HAP-1 (cell line): Measurements from ENCODE around the gene CTSW.

Experiments used
- DNase-seq, 2 experiments: peaks; one replicate each; pipeline ENCODE4 v3.0.0-alpha.2; 2016 to 2020; ENCODE audit warnings: low spot score in 2 of 2
- H3K27me3 ChIP-seq: fragments of 250-450 bp; sonication (Bioruptor Pico); 2 replicates; pipeline ENCODE4 v1.5.1; 2020; ENCODE audit warnings: low read depth, mild to moderate bottlenecking, moderate library complexity
- H3K36me3 ChIP-seq: fragments of 250-450 bp; sonication (Bioruptor Pico); replicated peaks from 2 replicates; pipeline ENCODE4 v1.5.1; 2020; ENCODE audit warnings: mild to moderate bottlenecking
- H3K4me1 ChIP-seq: fragments of 250-450 bp; sonication (Bioruptor Pico); 2 replicates; pipeline ENCODE4 v1.5.1; 2020; ENCODE audit warnings: mild to moderate bottlenecking
- H3K4me3 ChIP-seq: fragments of 250-450 bp; sonication (Bioruptor Pico); 2 replicates; pipeline ENCODE4 v1.5.1; 2020; ENCODE audit warnings: mild to moderate bottlenecking, moderate library complexity
- H3K9me3 ChIP-seq: fragments of 250-450 bp; sonication (Bioruptor Pico); 2 replicates; pipeline ENCODE4 v1.5.1; 2020; ENCODE audit warnings: mild to moderate bottlenecking, moderate library complexity
- in situ Hi-C: fragments of 300-500 bp; cut with MboI; formaldehyde crosslinking; loops from 3 replicates; pipeline ENCODE4 v1.14.3; 2020; ENCODE audit warnings: low sequenced_read_pairs, inconsistent platforms, mixed read lengths

CTSW gene

GRCh38 chr11:65880844-65881421 lies 1.3 kb downstream of the CTSW start:
- peaks cover 2% of the 10 kb centered on the region; the same call in 1 of the 2 replicates for H3K4me1 ChIP-seq
- DNase-seq, result no peak
- H3K4me3 ChIP-seq, result no peak overlapping the region
- H3K9me3 ChIP-seq, result no peaks in the 10 kb centered on the region
- H3K27me3 ChIP-seq, result no peaks in the 10 kb centered on the region
- in situ Hi-C loops, result loop anchor here (5.0 kb wide), 1 partner anchor 106 kb away; no protein-coding TSS in a partner anchor
- peaks cover 38% of the 10 kb centered on the region for H3K36me3 ChIP-seq

- Histone ChIP-seq H3K4me3 (no peak overlapping the region), H3K9me3 (no peaks in the 10 kb centered on the region), H3K4me1 (peaks cover 3% of the 10 kb centered on the region), H3K27me3 (no peaks in the 10 kb centered on the region), H3K36me3 (peaks cover 48% of the 10 kb centered on the region)
- DNase-seq, result no peak
- in situ Hi-C loops, result loop anchor here (5.0 kb wide), 1 partner anchor 105 kb away; no protein-coding TSS in a partner anchor
These were observed 2.8 kb downstream of the CTSW start for GRCh38 chr11:65882120-65883057.

DNA sequence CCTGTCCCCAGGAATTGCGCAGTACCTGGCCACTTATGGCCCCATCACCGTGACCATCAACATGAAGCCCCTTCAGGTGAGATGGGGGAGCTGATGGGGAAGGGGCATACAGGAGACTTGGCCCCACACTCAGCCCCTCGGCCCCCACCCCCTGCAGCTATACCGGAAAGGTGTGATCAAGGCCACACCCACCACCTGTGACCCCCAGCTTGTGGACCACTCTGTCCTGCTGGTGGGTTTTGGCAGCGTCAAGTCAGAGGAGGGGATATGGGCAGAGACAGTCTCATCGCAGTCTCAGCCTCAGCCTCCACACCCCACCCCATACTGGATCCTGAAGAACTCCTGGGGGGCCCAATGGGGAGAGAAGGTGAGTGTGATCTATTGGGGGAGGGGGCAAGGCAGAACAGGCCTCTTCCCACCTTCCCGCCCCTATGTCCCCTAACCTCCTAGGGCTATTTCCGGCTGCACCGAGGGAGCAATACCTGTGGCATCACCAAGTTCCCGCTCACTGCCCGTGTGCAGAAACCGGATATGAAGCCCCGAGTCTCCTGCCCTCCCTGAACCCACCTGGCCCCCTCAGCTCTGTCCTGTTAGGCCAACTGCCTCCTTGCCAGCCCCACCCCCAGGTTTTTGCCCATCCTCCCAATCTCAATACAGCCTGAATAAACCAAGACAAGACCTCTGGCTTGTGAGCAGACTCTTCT lies 3.6 kb downstream of the CTSW start:
- Histone ChIP-seq H3K4me3 (no peak overlapping the region), H3K27me3 (no peaks in the 10 kb centered on the region), H3K36me3 (peaks cover 48% of the 10 kb centered on the region), H3K9me3 (no peaks in the 10 kb centered on the region), H3K4me1 (peaks cover 7% of the 10 kb centered on the region)
- in situ Hi-C loops, result loop anchor here (5.0 kb wide), 1 partner anchor 104 kb away; no protein-coding TSS in a partner anchor
- no peak for DNase-seq

DNA sequence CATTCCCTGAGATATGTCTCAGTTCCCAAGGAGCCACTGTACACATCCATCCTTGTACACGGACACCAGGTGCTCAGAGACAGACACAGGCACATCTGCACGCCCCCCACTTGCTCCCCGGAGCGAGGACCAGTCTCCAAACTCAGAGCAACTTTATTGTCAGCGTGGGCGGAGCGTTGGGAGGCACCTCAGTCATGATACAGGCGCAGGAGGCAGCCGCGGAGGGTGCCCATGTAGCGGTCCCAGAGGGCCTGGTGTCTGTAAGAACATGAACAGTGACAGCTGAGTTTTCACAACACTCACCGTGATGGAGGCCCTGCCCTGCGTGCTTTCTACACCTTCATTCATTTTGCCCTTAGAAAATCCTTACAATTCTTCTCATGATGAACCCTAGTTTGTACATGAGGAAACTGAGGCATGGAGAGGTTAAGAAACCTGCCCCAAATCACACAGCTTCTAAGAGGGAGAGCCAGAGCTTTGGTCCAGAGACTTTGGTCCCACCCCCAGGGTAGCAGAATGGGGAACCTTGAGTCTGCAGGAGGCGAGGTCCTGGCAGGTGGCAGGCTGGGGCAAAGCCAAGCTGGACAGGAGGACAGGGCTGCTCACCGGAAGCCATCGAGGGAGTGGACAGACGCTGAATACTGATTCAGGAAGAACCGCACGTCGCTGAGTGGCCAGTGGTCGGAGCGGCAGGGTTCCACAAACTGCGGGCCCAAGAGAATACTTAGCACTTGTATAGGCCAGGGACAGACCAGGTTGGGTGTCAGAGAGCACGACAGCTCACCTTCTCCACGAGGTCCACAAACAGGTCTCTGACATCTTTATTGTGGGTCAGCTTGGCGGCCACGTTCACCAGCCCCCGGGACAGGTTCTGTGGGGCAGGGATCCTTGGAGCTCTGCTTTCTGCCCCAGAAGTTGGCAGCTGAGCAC lies 4.4 kb downstream of the CTSW start:
- peaks cover 48% of the 10 kb centered on the region for H3K36me3 ChIP-seq

GRCh38 chr11:65884716-65885092 lies 5.1 kb downstream of the CTSW start:
- in situ Hi-C loops, result loop anchor here (5.0 kb wide), 1 partner anchor 103 kb away; no protein-coding TSS in a partner anchor
- peaks cover 48% of the 10 kb centered on the region for H3K36me3 ChIP-seq
- H3K4me1 ChIP-seq, result peaks cover 18% of the 10 kb centered on the region
- H3K9me3 ChIP-seq, result no peaks in the 10 kb centered on the region
- no peaks in the 10 kb centered on the region for H3K27me3 ChIP-seq
- H3K4me3 ChIP-seq, result no peak overlapping the region
- peak; percentile 63 to 87 for DNase-seq

More for the DNA sequence above, 4.4 kb downstream of the CTSW start:
- no peak for DNase-seq
- Histone ChIP-seq H3K27me3 (no peaks in the 10 kb centered on the region), H3K4me1 (peaks cover 12% of the 10 kb centered on the region), H3K9me3 (no peaks in the 10 kb centered on the region), H3K4me3 (no peak overlapping the region)
- in situ Hi-C loops, result loop anchor here (5.0 kb wide), 1 partner anchor 103 kb away; no protein-coding TSS in a partner anchor

DNA sequence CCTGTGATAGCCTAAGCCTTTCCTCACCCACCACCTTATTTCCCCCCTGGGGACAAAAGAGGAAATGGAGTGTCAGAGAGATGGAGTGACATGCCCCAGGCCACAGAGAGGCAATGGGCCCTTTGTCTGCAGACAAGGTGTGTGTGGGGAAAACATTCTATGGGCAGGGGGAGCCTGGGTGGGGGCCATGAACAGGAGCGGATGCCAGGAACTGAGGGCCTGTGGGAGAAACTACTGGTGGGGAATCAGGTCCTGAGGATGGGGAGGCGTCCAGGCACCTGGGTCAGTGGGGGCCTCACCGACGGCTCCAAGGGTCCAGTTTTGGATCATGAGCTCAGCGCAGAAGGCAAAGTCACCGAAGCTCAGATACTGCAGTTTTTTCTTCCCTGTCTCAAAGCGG lies 5.6 kb downstream of the CTSW start:
- H3K9me3 ChIP-seq, result no peaks in the 10 kb centered on the region
- H3K36me3 ChIP-seq, result peaks cover 48% of the 10 kb centered on the region
- no peaks in the 10 kb centered on the region for H3K27me3 ChIP-seq
- H3K4me1 ChIP-seq, result peaks cover 23% of the 10 kb centered on the region
- in situ Hi-C loops, result no loop called here
- no peak overlapping the region for H3K4me3 ChIP-seq
- no peak for DNase-seq

DNA sequence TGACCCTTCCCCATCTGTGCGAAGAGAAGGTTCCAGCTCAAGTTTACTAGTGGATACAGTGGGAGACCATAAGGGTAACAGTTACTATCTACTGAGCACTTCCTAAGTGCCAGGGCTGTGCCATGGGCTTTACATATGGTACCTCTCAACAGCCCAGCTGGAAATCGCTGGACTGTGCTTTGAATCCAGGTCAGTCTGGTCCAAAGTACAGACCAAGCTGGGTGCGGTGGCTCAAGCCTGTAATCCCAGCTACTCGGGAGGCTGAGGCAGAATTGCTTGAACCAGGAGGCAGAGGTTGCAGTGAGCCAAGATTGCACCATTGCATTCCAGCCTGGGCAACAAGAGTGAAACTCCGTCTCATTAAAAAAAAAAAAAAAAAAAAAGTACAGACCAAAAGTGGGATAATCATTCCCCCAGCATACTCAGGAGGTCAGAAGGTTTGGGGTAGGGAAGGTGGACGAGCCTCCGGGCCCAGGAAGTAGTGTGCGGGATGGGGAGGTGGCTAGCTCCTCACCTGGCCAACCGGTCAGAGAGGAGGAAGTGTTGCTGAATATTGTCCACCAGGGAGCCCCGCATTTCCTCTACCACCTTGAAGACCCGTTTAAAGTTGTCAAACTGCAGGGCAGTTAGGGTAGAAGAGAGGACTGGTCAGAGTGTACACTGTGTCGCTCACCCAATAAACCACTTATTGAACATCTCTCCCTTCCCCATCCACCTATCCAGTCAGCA lies 6.3 kb downstream of the CTSW start:
- in situ Hi-C loops, result no loop called here
- Histone ChIP-seq H3K9me3 (no peaks in the 10 kb centered on the region), H3K4me3 (no peak overlapping the region), H3K27me3 (no peaks in the 10 kb centered on the region), H3K36me3 (peaks cover 52% of the 10 kb centered on the region), H3K4me1 (peaks cover 24% of the 10 kb centered on the region)
- DNase-seq, result no peak

DNA sequence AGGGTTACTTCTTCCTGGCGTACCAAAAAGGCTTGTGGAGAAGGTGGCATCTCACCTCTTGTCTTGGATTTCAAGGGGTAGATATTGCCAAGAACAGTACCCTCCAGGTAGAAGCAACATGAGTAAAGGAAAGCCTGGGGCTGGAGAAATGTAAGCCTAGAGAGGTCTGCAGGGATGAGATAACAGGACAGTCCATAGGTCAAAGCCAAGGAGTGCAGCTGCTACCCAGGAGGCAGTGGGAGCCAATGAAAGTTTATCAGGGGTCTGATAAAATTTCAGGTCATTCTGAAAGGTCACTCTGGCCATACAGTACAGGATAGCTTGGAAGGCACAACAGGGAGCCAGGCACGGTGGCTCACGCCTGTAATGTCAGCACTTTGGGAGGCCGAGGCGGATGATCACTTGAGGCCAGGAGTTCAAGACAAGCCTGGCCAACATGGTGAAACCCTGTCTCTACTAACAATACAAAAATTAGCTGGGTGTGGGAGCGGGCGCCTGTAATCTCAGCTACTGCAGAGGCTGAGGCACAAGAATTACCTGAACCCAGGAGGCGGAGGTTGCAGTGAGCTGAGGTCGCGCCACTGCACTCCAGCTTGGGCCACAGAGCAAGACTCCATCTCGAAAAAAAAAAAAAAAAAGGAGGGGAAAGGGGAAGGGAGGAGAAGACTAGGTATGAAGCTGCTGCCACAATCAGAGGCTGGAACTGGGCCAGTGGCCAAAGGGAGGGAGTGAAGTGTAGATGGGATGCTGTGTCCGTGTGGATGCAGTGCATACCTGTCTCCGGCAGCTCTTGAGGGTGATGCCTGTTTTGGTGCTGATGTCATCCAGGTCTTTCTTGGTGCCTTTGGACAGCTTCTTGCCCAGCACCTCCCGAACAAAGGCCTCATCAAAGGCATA lies 7.4 kb downstream of the CTSW start:
- H3K9me3 ChIP-seq, result no peaks in the 10 kb centered on the region
- H3K4me3 ChIP-seq, result peak overlapping the region; percentile 87
- H3K36me3 ChIP-seq, result peaks cover 60% of the 10 kb centered on the region
- in situ Hi-C loops, result no loop called here
- H3K27me3 ChIP-seq, result no peaks in the 10 kb centered on the region
- DNase-seq, result no peak
- peaks cover 27% of the 10 kb centered on the region for H3K4me1 ChIP-seq

GRCh38 chr11:65887723-65888162 lies 8.1 kb downstream of the CTSW start:
- DNase-seq, result no peak

GRCh38 chr11:65888163-65888814 lies 8.7 kb downstream of the CTSW start, which contains the start of gene FIBP:
FIBP (minus strand) TSS chr11:65888471; CDS start chr11:65888418, 53 bp downstream.
- DNase-seq, result peak; percentile 96 to 99
- in situ Hi-C loops, result no loop called here
- Histone ChIP-seq H3K27me3 (no peaks in the 10 kb centered on the region), H3K4me3 (peak within 1 kb of the TSS; percentile 87), H3K4me1 (peaks cover 29% of the 10 kb centered on the region), H3K36me3 (peaks cover 61% of the 10 kb centered on the region), H3K9me3 (no peaks in the 10 kb centered on the region)

More at GRCh38 chr11:65887723-65888162, 8.1 kb downstream of the CTSW start:
- in situ Hi-C loops, result no loop called here
- Histone ChIP-seq H3K27me3 (no peaks in the 10 kb centered on the region), H3K4me1 (peaks cover 29% of the 10 kb centered on the region), H3K36me3 (peaks cover 60% of the 10 kb centered on the region), H3K9me3 (no peaks in the 10 kb centered on the region), H3K4me3 (peak overlapping the region; percentile 87)
